K562 (cell line): ENCODE data around the gene CTXN1. TPM values are rescaled to one million over a fixed set of nuclear protein-coding genes. Genes with fewer than 3 reads are reported as not detected.

Source experiments
- ATAC-seq: fragments of 200-7000 bp; cut with Tn5 transposase; 3 replicates; pipeline ENCODE4 v1.9.1; 2020; ENCODE audit warnings: moderate library complexity
- BruUV-seq: library from RNA; stranded (reverse); fragments of 400-500 nt; replicated peaks from 2 replicates; lab custom pipeline; 2021; lab: Mats Ljungman, UMichigan
- CTCF ChIA-PET: fragments of 300-600 bp; formaldehyde crosslinking; extraction: SDS; loops from one replicate; lab custom pipeline; 2021; ENCODE audit warnings: low intra/inter-chr PET ratio; lab: Yijun Ruan, JAX
- POLR2A ChIA-PET: fragments of 300-600, 350-650 bp; sonication (Branson Sonifier 250); formaldehyde crosslinking; extraction: SDS; loops from one replicate; lab custom pipeline; 2021; ENCODE audit warnings: antibody characterized with exemption, inconsistent platforms; lab: Yijun Ruan, JAX
- DNase-seq, 4 experiments: peaks; one replicate each; pipeline versions ENCODE4 v3.0.0 to v3.0.0-alpha.2; 2011 to 2018; ENCODE audit warnings: low spot score in 3 of 4, mixed read lengths in 3 of 4; ENCODE audit errors: extremely low read depth in 1 of 4
- FAIRE-seq: peaks from 2 replicates; lab custom pipeline; 2011; peaks lifted over from hg19 to GRCh38; lab: Jason Lieb, UNC
- H2AFZ ChIP-seq: 2 replicates; pipeline ENCODE4 v1.6.0; 2011; ENCODE audit warnings: low read depth, low read length, control low read depth, inconsistent platforms
- H3K27ac ChIP-seq: fragments of 200-600 bp; 3 replicates; pipeline ENCODE4 v1.8.0; 2011; ENCODE audit warnings: low read depth, mild to moderate bottlenecking, control low read depth, inconsistent platforms, low read length, moderate library complexity, mixed read lengths; ENCODE audit errors: extremely low read depth
- H3K27me3 ChIP-seq, 2 experiments: fragments of 300-600 bp in 1 of 2; 2 replicates in 1 of 2; 3 replicates in 1 of 2; pipeline versions ENCODE4 v1.6.0 to v1.8.0; 2011; ENCODE audit warnings: inconsistent platforms in 2 of 2, low read length in 2 of 2, mild to moderate bottlenecking in 1 of 2, mixed read lengths in 1 of 2, moderate library complexity in 1 of 2; ENCODE audit not compliant: control insufficient read depth in 2 of 2, insufficient read depth in 2 of 2
- H3K36me3 ChIP-seq: fragments of 300-600 bp; 3 replicates; pipeline ENCODE4 v1.8.0; 2011; ENCODE audit warnings: mild to moderate bottlenecking, low read length, inconsistent platforms; ENCODE audit not compliant: control insufficient read depth, insufficient read depth
- H3K4me1 ChIP-seq, 2 experiments: fragments of 200-600 bp in 1 of 2; replicated peaks in 1 of 2; 2 replicates in 1 of 2; 3 replicates in 1 of 2; pipeline versions ENCODE4 v1.5.1 to v1.8.0; 2011; ENCODE audit warnings: inconsistent platforms in 2 of 2, low read length in 2 of 2, mild to moderate bottlenecking in 1 of 2, mixed read lengths in 1 of 2, moderate library complexity in 1 of 2; ENCODE audit not compliant: control insufficient read depth in 2 of 2, insufficient read depth in 2 of 2
- H3K4me2 ChIP-seq: 2 replicates; pipeline ENCODE4 v1.6.1; 2011; ENCODE audit warnings: low read length, control low read depth, inconsistent platforms, mixed read lengths; ENCODE audit not compliant: insufficient read depth
- H3K4me3 ChIP-seq: fragments of 200-600 bp; sonication (generic), shearing (Covaris generic); 2 replicates; pipeline ENCODE4 v1.5.1; 2016; ENCODE audit warnings: control low read depth, inconsistent platforms
- H3K79me2 ChIP-seq: fragments of 200-600 bp; 3 replicates; pipeline ENCODE4 v1.8.0; 2011; ENCODE audit warnings: low read length, inconsistent platforms; ENCODE audit not compliant: control insufficient read depth, insufficient read depth
- H3K9ac ChIP-seq, 2 experiments: 2 replicates each; pipeline versions ENCODE4 v1.6.0 to v1.6.1; 2011; ENCODE audit warnings: low read depth in 2 of 2, low read length in 2 of 2, control low read depth in 1 of 2, inconsistent platforms in 1 of 2, mild to moderate bottlenecking in 1 of 2, mixed read lengths in 1 of 2; ENCODE audit not compliant: insufficient read depth in 1 of 2
- H3K9me1 ChIP-seq: one replicate; pipeline ENCODE4 v1.6.0; 2011; ENCODE audit warnings: inconsistent platforms, mild to moderate bottlenecking, low read length, moderate library complexity; ENCODE audit not compliant: control insufficient read depth, insufficient read depth
- H3K9me3 ChIP-seq: replicated peaks from 2 replicates; pipeline ENCODE4 v1.5.1; 2011; ENCODE audit warnings: low read depth, low read length, inconsistent platforms; ENCODE audit not compliant: control insufficient read depth, insufficient read depth
- H4K20me1 ChIP-seq: replicated peaks from 2 replicates; pipeline ENCODE4 v1.6.1; 2011; ENCODE audit warnings: low read length, inconsistent platforms, mixed read lengths; ENCODE audit not compliant: control insufficient read depth, insufficient read depth
- EP400 ChIP-seq: fragments of 450-650 bp; IDR thresholded peaks from 2 replicates; pipeline ENCODE4 v1.6.1; 2017; ENCODE audit warnings: antibody characterized with exemption, mild to moderate bottlenecking, moderate library complexity
- GATA2 ChIP-seq: sonication (generic); formaldehyde crosslinking; IDR thresholded peaks from 2 replicates; pipeline ENCODE4 v1.4.0; 2020; ENCODE audit warnings: mild to moderate bottlenecking, missing genetic modification reagents
- RBFOX2 ChIP-seq: fragments of 200-400 bp; formaldehyde crosslinking; IDR thresholded peaks from 2 replicates; pipeline ENCODE4 v1.6.1; 2017; ENCODE audit warnings: low read depth, mild to moderate bottlenecking, low read length, moderate library complexity
- SRF ChIP-seq, 2 experiments: fragments of 250-450, 450-650 bp in 1 of 2; sonication (Bioruptor Pico) in 1 of 2; sonication (generic) in 1 of 2; formaldehyde crosslinking; IDR thresholded peaks; 2 replicates each; pipeline versions ENCODE4 v1.5.0 to v1.5.1; 2020 to 2022; ENCODE audit warnings: mild to moderate bottlenecking in 1 of 2, missing genetic modification reagents in 1 of 2
- ZNF134 ChIP-seq: fragments of 250-450 bp; sonication (Bioruptor Pico); conservative IDR thresholded peaks from 2 replicates; pipeline ENCODE4 v1.4.0; 2020
- ZNF175 ChIP-seq: fragments of 200-800 bp; sonication (Bioruptor generic); IDR thresholded peaks from 2 replicates; pipeline ENCODE4 v1.6.1; 2016; ENCODE audit warnings: low read depth, mild to moderate bottlenecking, missing genetic modification characterization, missing compliant biosample characterization
- WGBS: fragments of 100-300 bp; shearing (Covaris generic); methylation state at CpG from one replicate; pipeline ENCODE4 v1.1.6; 2016; ENCODE audit warnings: low coverage, mixed read lengths; ENCODE audit not compliant: insufficient coverage; ENCODE audit errors: missing lambda C conversion rate; 5-methylcytosine and 5-hydroxymethylcytosine counted together
- in situ Hi-C: fragments of 300-500 bp; cut with MboI; formaldehyde crosslinking; loops from 4 replicates; pipeline ENCODE4 v1.15.0; 2018; ENCODE audit warnings: inconsistent platforms, mixed read lengths
- intact Hi-C: fragments of 100-400 bp; cut with micrococcal nuclease; formaldehyde crosslinking; loops from 2 replicates; pipeline ENCODE4 v1.14.2; 2022
- polyA plus RNA-seq, 8 experiments: library from polyadenylated mRNA; depleted of rRNA in 4 of 8; stranded (reverse) in 5 of 8; unstranded in 3 of 8; fragments of >200 nt; fragmentation: Nextera tagmentation in 2 of 8; fragmentation: Illumina TruSeq in 1 of 8; extraction: Ambion mirVana in 2 of 8; extraction: Trizol in 1 of 8; gene quantifications; 2 replicates each; pipeline versions ENCODE4 v1.2.1 to v1.2.3, GENCODE V29; 2011 to 2014; ENCODE audit warnings: inconsistent platforms in 1 of 8, missing spikeins in 1 of 8
- total RNA-seq, 7 experiments: library from RNA; depleted of rRNA in 6 of 7; stranded (reverse); fragments of >200 nt in 6 of 7; fragmentation: Illumina TruSeq in 2 of 7; extraction: Trizol in 2 of 7; gene quantifications; 2 replicates each; pipeline versions ENCODE4 v1.2.1 to v1.2.3, GENCODE V29; 2011 to 2021; ENCODE audit warnings: low replicate concordance in 1 of 7
- TF ChIP-seq, protein P1 (sequence below): sonication (generic); formaldehyde crosslinking; IDR thresholded peaks from 2 replicates; pipeline ENCODE4 v1.8.0; 2022; ENCODE audit warnings: missing genetic modification reagents, mild to moderate bottlenecking, moderate library complexity, borderline replicate concordance
- TF ChIP-seq, protein P2 (sequence below): fragments of 200-800 bp; sonication (Bioruptor generic); IDR thresholded peaks from 2 replicates; pipeline ENCODE4 v1.6.1; 2016; ENCODE audit warnings: missing genetic modification characterization, missing compliant biosample characterization
- TF ChIP-seq, protein P3 (sequence below): fragments of 450-650 bp; IDR thresholded peaks from 2 replicates; pipeline ENCODE4 v1.6.1; 2017; ENCODE audit warnings: antibody characterized with exemption, mild to moderate bottlenecking

The CTXN1 gene
- total and polyA plus RNA-seq, 9 of the 15 experiments (the other 6 are each of a cell fraction or from before 2014, with no cell fraction given): 0.15 to 37.4 (median 1.8) TPM; not detected in 2

DNA sequence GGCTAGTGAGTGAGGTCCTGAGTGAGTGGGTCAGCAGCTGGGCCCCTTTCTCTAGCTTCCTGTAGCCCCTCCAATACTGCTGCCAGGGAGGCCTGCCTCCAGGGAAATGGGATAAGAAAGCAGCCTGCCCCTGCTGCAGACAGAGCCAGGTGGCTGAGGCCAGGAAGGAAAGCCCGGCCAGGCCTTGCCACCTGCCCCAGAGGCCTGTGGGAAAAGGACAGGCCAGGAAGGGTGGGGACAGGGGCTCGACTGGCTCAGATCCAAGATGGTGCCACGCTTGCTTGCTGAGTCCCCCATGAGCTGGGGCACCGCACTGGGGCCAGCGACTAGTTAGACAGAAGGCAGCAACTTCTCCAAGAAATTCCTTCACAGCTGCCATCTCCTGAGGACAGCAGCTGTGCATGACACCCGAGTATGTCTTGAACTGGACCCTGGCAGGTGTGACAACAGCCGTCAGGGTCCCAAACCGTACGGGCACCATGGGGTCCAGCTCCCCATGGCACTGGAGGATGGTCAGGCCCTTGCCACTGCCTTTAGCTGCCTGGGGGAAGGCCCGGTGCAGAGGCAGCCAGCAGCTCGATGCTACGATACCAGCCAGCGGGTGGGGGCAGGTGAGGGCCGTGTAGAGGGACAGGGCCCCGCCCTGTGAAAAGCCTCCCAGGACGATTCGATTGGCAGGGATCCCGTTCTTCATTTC, 46.7 kb downstream of the CTXN1 start:
- ChIA-PET CTCF (no interaction called here), POLR2A (interaction anchor here (0.6 to 1.2 kb wide), 3 partner anchors 9 to 477 kb away, joined by 3 to 5 read pairs (median 4); partner anchors contain the start of gene LRRC8E)
- no peak for DNase-seq
- BruUV-seq: no TSS peak
- Histone ChIP-seq H4K20me1 (no peaks in the 10 kb centered on the region), H2AFZ (peak overlapping the region; percentile 79), H3K9me1 (no peaks in the 10 kb centered on the region), H3K4me1 (peaks cover 7 to 23% of the 10 kb centered on the region in 2 experiments; a peak in 4 of 5 replicates), H3K4me2 (no peak overlapping the region), H3K27ac (peak overlapping the region; percentile 52; the same call in 1 of the 3 replicates), H3K4me3 (no peak overlapping the region), H3K36me3 (no peaks in the 10 kb centered on the region), H3K9ac (peak overlapping the region; percentile 38 to 89; a peak in 3 of 4 replicates), H3K9me3 (no peaks in the 10 kb centered on the region), H3K27me3 (no peaks in the 10 kb centered on the region), H3K79me2 (no peaks in the 10 kb centered on the region)
- FAIRE-seq: peak; percentile 63
- intact Hi-C loops (no loop called here), in situ Hi-C loops (no loop called here)
- 73% methylated on average over 16 of the region's 18 CpGs for WGBS
- peak; percentile 64 for ATAC-seq
- TF ChIP-seq, protein P1, sequence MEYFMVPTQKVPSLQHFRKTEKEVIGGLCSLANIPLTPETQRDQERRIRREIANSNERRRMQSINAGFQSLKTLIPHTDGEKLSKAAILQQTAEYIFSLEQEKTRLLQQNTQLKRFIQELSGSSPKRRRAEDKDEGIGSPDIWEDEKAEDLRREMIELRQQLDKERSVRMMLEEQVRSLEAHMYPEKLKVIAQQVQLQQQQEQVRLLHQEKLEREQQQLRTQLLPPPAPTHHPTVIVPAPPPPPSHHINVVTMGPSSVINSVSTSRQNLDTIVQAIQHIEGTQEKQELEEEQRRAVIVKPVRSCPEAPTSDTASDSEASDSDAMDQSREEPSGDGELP: peak; percentile 29; the same call in 1 of the 2 replicates
- TF ChIP-seq EP400: no peak
- TF ChIP-seq SRF (CRISPR knock-in tag; IDR thresholded peaks at IDR 0.05): no peak
- 0 out of 2 replicates have a peak, but pooled peaks have one; percentile 31 for TF ChIP-seq RBFOX2
- TF ChIP-seq, protein P2, sequence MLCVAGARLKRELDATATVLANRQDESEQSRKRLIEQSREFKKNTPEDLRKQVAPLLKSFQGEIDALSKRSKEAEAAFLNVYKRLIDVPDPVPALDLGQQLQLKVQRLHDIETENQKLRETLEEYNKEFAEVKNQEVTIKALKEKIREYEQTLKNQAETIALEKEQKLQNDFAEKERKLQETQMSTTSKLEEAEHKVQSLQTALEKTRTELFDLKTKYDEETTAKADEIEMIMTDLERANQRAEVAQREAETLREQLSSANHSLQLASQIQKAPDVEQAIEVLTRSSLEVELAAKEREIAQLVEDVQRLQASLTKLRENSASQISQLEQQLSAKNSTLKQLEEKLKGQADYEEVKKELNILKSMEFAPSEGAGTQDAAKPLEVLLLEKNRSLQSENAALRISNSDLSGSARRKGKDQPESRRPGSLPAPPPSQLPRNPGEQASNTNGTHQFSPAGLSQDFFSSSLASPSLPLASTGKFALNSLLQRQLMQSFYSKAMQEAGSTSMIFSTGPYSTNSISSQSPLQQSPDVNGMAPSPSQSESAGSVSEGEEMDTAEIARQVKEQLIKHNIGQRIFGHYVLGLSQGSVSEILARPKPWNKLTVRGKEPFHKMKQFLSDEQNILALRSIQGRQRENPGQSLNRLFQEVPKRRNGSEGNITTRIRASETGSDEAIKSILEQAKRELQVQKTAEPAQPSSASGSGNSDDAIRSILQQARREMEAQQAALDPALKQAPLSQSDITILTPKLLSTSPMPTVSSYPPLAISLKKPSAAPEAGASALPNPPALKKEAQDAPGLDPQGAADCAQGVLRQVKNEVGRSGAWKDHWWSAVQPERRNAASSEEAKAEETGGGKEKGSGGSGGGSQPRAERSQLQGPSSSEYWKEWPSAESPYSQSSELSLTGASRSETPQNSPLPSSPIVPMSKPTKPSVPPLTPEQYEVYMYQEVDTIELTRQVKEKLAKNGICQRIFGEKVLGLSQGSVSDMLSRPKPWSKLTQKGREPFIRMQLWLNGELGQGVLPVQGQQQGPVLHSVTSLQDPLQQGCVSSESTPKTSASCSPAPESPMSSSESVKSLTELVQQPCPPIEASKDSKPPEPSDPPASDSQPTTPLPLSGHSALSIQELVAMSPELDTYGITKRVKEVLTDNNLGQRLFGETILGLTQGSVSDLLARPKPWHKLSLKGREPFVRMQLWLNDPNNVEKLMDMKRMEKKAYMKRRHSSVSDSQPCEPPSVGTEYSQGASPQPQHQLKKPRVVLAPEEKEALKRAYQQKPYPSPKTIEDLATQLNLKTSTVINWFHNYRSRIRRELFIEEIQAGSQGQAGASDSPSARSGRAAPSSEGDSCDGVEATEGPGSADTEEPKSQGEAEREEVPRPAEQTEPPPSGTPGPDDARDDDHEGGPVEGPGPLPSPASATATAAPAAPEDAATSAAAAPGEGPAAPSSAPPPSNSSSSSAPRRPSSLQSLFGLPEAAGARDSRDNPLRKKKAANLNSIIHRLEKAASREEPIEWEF (CRISPR knock-in tag): no peak
- TF ChIP-seq GATA2 (CRISPR knock-in tag): no peak
- TF ChIP-seq, protein P3, sequence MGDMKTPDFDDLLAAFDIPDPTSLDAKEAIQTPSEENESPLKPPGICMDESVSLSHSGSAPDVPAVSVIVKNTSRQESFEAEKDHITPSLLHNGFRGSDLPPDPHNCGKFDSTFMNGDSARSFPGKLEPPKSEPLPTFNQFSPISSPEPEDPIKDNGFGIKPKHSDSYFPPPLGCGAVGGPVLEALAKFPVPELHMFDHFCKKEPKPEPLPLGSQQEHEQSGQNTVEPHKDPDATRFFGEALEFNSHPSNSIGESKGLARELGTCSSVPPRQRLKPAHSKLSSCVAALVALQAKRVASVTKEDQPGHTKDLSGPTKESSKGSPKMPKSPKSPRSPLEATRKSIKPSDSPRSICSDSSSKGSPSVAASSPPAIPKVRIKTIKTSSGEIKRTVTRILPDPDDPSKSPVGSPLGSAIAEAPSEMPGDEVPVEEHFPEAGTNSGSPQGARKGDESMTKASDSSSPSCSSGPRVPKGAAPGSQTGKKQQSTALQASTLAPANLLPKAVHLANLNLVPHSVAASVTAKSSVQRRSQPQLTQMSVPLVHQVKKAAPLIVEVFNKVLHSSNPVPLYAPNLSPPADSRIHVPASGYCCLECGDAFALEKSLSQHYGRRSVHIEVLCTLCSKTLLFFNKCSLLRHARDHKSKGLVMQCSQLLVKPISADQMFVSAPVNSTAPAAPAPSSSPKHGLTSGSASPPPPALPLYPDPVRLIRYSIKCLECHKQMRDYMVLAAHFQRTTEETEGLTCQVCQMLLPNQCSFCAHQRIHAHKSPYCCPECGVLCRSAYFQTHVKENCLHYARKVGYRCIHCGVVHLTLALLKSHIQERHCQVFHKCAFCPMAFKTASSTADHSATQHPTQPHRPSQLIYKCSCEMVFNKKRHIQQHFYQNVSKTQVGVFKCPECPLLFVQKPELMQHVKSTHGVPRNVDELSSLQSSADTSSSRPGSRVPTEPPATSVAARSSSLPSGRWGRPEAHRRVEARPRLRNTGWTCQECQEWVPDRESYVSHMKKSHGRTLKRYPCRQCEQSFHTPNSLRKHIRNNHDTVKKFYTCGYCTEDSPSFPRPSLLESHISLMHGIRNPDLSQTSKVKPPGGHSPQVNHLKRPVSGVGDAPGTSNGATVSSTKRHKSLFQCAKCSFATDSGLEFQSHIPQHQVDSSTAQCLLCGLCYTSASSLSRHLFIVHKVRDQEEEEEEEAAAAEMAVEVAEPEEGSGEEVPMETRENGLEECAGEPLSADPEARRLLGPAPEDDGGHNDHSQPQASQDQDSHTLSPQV: no peak
- TF ChIP-seq ZNF175 (CRISPR knock-in tag): no peak
- TF ChIP-seq ZNF134 (CRISPR knock-in tag): no peak
